HepG2 (cell line): ENCODE measurements around the gene ACAP3. TPM values are rescaled to one million over a fixed set of nuclear protein-coding genes. Genes with fewer than 3 reads are reported as not detected.
A peak's percentile ranks its signal among the peaks of the same experiment; 100 is the strongest.

Source experiments
- ARNT ChIP-seq: fragments of 450-650 bp; IDR thresholded peaks from 2 replicates; pipeline ENCODE4 v1.6.1; 2017
- BCL3 ChIP-seq: sonication (generic); formaldehyde crosslinking; IDR thresholded peaks from 2 replicates; pipeline ENCODE4 v1.5.1; 2020; ENCODE audit warnings: mild to moderate bottlenecking, missing genetic modification reagents, moderate library complexity
- HNF4G ChIP-seq, 2 experiments: sonication (generic) in 1 of 2; formaldehyde crosslinking in 1 of 2; IDR thresholded peaks; 2 replicates each; pipeline versions ENCODE4 v1.4.0 to v1.6.1; 2011 to 2020; ENCODE audit warnings: borderline replicate concordance in 2 of 2, low read depth in 2 of 2, mild to moderate bottlenecking in 2 of 2, low read length in 1 of 2, missing genetic modification reagents in 1 of 2, moderate library complexity in 1 of 2
- MAFK ChIP-seq, 2 experiments: IDR thresholded peaks in 1 of 2; conservative IDR thresholded peaks in 1 of 2; 2 replicates each; pipeline ENCODE4 v1.6.1; 2011; ENCODE audit warnings: improper control_type of control experiment in 2 of 2, low read length in 2 of 2
- MLLT10 ChIP-seq: sonication (generic); formaldehyde crosslinking; IDR thresholded peaks from 2 replicates; pipeline ENCODE4 v1.4.0; 2020; ENCODE audit warnings: missing genetic modification reagents
- MXI1 ChIP-seq: IDR thresholded peaks from 3 replicates; pipeline ENCODE4 v1.6.1; 2012; ENCODE audit warnings: low read depth, low read length, inconsistent platforms, borderline replicate concordance
- NCOR1 ChIP-seq: fragments of 200-600 bp; sonication (generic); IDR thresholded peaks from 2 replicates; pipeline ENCODE4 v1.7.0; 2017; ENCODE audit warnings: antibody characterized with exemption, low read length, borderline replicate concordance
- PCBP2 ChIP-seq: fragments of 200-400 bp; formaldehyde crosslinking; optimal IDR thresholded peaks from 2 replicates; pipeline ENCODE3; 2018; ENCODE audit warnings: low read length, low read depth; ENCODE audit not compliant: poor library complexity, severe bottlenecking
- RXRA ChIP-seq: sonication (generic); formaldehyde crosslinking; IDR thresholded peaks from 2 replicates; pipeline ENCODE4 v1.5.1; 2020; ENCODE audit warnings: missing genetic modification reagents
- ZBTB38 ChIP-seq: sonication (generic); formaldehyde crosslinking; IDR thresholded peaks from 2 replicates; pipeline ENCODE4 v1.5.1; 2020; ENCODE audit warnings: mild to moderate bottlenecking, missing genetic modification reagents
- ZBTB49 ChIP-seq: sonication (generic); formaldehyde crosslinking; IDR thresholded peaks from 2 replicates; pipeline ENCODE4 v1.4.0; 2020; ENCODE audit warnings: missing genetic modification reagents, borderline replicate concordance
- ZFP91 ChIP-seq: sonication (generic); formaldehyde crosslinking; IDR thresholded peaks from 2 replicates; pipeline ENCODE4 v1.9.0; 2022; ENCODE audit warnings: missing genetic modification reagents, mild to moderate bottlenecking, borderline replicate concordance
- ZNF276 ChIP-seq: sonication (generic); formaldehyde crosslinking; IDR thresholded peaks from 2 replicates; pipeline ENCODE4 v1.4.0; 2020; ENCODE audit warnings: mild to moderate bottlenecking, low read depth, missing genetic modification reagents
- ZNF44 ChIP-seq: sonication (generic); formaldehyde crosslinking; IDR thresholded peaks from 2 replicates; pipeline ENCODE4 v1.5.1; 2020; ENCODE audit warnings: mild to moderate bottlenecking, missing genetic modification reagents
- ZNF557 ChIP-seq: sonication (generic); formaldehyde crosslinking; IDR thresholded peaks from 2 replicates; pipeline ENCODE4 v1.4.0; 2020; ENCODE audit warnings: missing genetic modification reagents
- ZNF7 ChIP-seq: IDR thresholded peaks from 2 replicates; pipeline ENCODE4 v1.6.1; 2016; ENCODE audit warnings: missing biosample characterization, missing genetic modification reagents
- ZNF883 ChIP-seq: sonication (generic); formaldehyde crosslinking; IDR thresholded peaks from 2 replicates; pipeline ENCODE4 v1.5.1; 2020; ENCODE audit warnings: mild to moderate bottlenecking, missing genetic modification reagents; ENCODE audit errors: not compliant biosample characterization
- ZUFSP ChIP-seq: sonication (generic); formaldehyde crosslinking; IDR thresholded peaks from 2 replicates; pipeline ENCODE4 v1.9.0; 2021; ENCODE audit warnings: missing genetic modification reagents, mild to moderate bottlenecking, borderline replicate concordance
- polyA plus RNA-seq, 8 experiments: library from polyadenylated mRNA; depleted of rRNA in 3 of 8; stranded (reverse) in 7 of 8; unstranded in 1 of 8; fragments of >200 nt; fragmentation: Illumina TruSeq in 4 of 8; extraction: Trizol in 4 of 8; gene quantifications; 2 replicates each; pipeline versions ENCODE4 v1.2.1 to v1.2.3, GENCODE V29; 2011 to 2016; ENCODE audit warnings: low read depth in 4 of 8, missing spikeins in 1 of 8, mixed read lengths in 1 of 8; ENCODE audit not compliant: insufficient read depth in 1 of 8
- total RNA-seq, 5 experiments: library from RNA; depleted of rRNA; stranded (reverse); fragments of >200 nt; fragmentation: Illumina TruSeq; extraction: Trizol; gene quantifications; 2 replicates each; pipeline ENCODE4 v1.2.3, GENCODE V29; 2016; ENCODE audit warnings: low read depth in 1 of 5

Gene ACAP3
- total and polyA plus RNA-seq, 2 of the 13 experiments (the other 11 are each of a cell fraction or from before 2014, with no cell fraction given), result 29.4 to 50.8 TPM

- TF ChIP-seq ZNF883, result peak; percentile 52
- no peak; the same call in 1 of the 2 replicates for TF ChIP-seq ZBTB38
- peak; percentile 47 for TF ChIP-seq NCOR1
- TF ChIP-seq ZNF557 (CRISPR knock-in tag), result no peak
- no peak for TF ChIP-seq ZNF7
- no peak for TF ChIP-seq MLLT10
- 0 out of 3 replicates have a peak, but pooled peaks have one; percentile 20 for TF ChIP-seq MXI1
- TF ChIP-seq HNF4G (IDR thresholded peaks at IDR 0.05; ENCODE audit: borderline replicate concordance, low read depth, low read length), result peak; percentile 92
- TF ChIP-seq HNF4G (CRISPR knock-in tag; IDR thresholded peaks at IDR 0.05; ENCODE audit: borderline replicate concordance, low read depth), result peak; percentile 59; the same call in 1 of the 2 replicates
- TF ChIP-seq ZNF276 (CRISPR knock-in tag), result peak; percentile 40; the same call in 1 of the 2 replicates
- no peak for TF ChIP-seq ZNF44 (CRISPR knock-in tag)
- TF ChIP-seq MAFK (conservative IDR thresholded peaks at IDR 0.05 in 1 of 2, IDR thresholded peaks at IDR 0.05 in 1 of 2; ENCODE audit: low read length in 2 of 2), result no peak
- TF ChIP-seq ZFP91 (CRISPR knock-in tag), result peak; percentile 92
- peak; percentile 61; the same call in 1 of the 2 replicates for TF ChIP-seq RXRA
- TF ChIP-seq ARNT, result no peak
- TF ChIP-seq PCBP2, result no peak
- no peak for TF ChIP-seq ZBTB49
- no peak for TF ChIP-seq ZUFSP (CRISPR knock-in tag)
- peak; percentile 78; the same call in 1 of the 2 replicates for TF ChIP-seq BCL3 (CRISPR knock-in tag)
Measured at GRCh38 chr1:1281533-1282321, 26.0 kb downstream of the ACAP3 start (continued).
